ENCODE measurements around the gene ARL15.

The ARL15 gene

GRCh38 chr5:53965459-53965858 is 344.9 kb downstream of the ARL15 start:
- no peak overlapping the region for H3K4me3 ChIP-seq (ENCODE audit: low read depth, low read length)
- DNase-seq (ENCODE audit: low read depth): no peak
- TF ChIP-seq CTCF (IDR thresholded peaks at IDR 0.05; ENCODE audit: low read depth, low read length, missing control alignments): no peak

GRCh38 chr5:53963958-53964357 is 346.4 kb downstream of the ARL15 start:
- H3K4me3 ChIP-seq (ENCODE audit: low read depth, low read length): no peak overlapping the region
- no peak for DNase-seq (ENCODE audit: low read depth)
- TF ChIP-seq CTCF (IDR thresholded peaks at IDR 0.05; ENCODE audit: low read depth, low read length, missing control alignments): no peak

- DNase-seq (ENCODE audit: low read depth): no peak
- H3K4me3 ChIP-seq (ENCODE audit: low read depth, low read length): no peak overlapping the region
- no peak for TF ChIP-seq CTCF (IDR thresholded peaks at IDR 0.05; ENCODE audit: low read depth, low read length, missing control alignments)
Measured at GRCh38 chr5:53962306-53962705, 348.1 kb downstream of the ARL15 start.

- H3K4me3 ChIP-seq (ENCODE audit: low read depth, low read length): no peak overlapping the region
- DNase-seq (ENCODE audit: low read depth): no peak
- TF ChIP-seq CTCF (IDR thresholded peaks at IDR 0.05; ENCODE audit: low read depth, low read length, missing control alignments): no peak
Measured at GRCh38 chr5:53956632-53957031, 353.7 kb downstream of the ARL15 start.

GRCh38 chr5:53956196-53956595 is 354.2 kb downstream of the ARL15 start:
- TF ChIP-seq CTCF (IDR thresholded peaks at IDR 0.05; ENCODE audit: low read depth, low read length, missing control alignments): no peak
- no peak for DNase-seq (ENCODE audit: low read depth)
- H3K4me3 ChIP-seq (ENCODE audit: low read depth, low read length): no peak overlapping the region

- DNase-seq (ENCODE audit: low read depth): no peak
- TF ChIP-seq CTCF (IDR thresholded peaks at IDR 0.05; ENCODE audit: low read depth, low read length, missing control alignments): no peak
- no peak overlapping the region for H3K4me3 ChIP-seq (ENCODE audit: low read depth, low read length)
Measured at GRCh38 chr5:53950621-53951020, 359.8 kb downstream of the ARL15 start.

GRCh38 chr5:53948598-53948997 is 361.8 kb downstream of the ARL15 start:
- DNase-seq (ENCODE audit: low read depth): no peak
- H3K4me3 ChIP-seq (ENCODE audit: low read depth, low read length): no peak overlapping the region
- no peak for TF ChIP-seq CTCF (IDR thresholded peaks at IDR 0.05; ENCODE audit: low read depth, low read length, missing control alignments)
